ENCODE results near the gene ACTRT2.

GRCh38 chr1:2986549-2987305 lies 34.5 kb upstream of the ACTRT2 start:
- TF ChIP-seq CTCF (optimal IDR thresholded peaks at IDR 0.05 in 1 of 3, IDR thresholded peaks at IDR 0.05 in 1 of 3, conservative IDR thresholded peaks at IDR 0.05 in 1 of 3; ENCODE audit: extremely low read depth in 1 of 3, insufficient read depth in 2 of 3, low read length in 3 of 3) = no peak
- no peak for TF ChIP-seq EZH2 (IDR thresholded peaks at IDR 0.05; ENCODE audit: low read length)
